ENCODE data around the gene MRPS18C. TPM values are rescaled to one million over a fixed set of nuclear protein-coding genes. Genes with fewer than 3 reads are reported as not detected.

MRPS18C gene
- 72.0 TPM for polyA plus RNA-seq (2013, experiment 1 of 2)
- 71.6 TPM for polyA plus RNA-seq (2013, experiment 2 of 2)

- Histone ChIP-seq H3K27me3 (ENCODE audit: insufficient read depth, low read length) (no peaks in the 10 kb centered on the region), H3K27ac (ENCODE audit: low read depth, low read length) (peak within 1 kb of the TSS; percentile 90), H3K36me3 (ENCODE audit: insufficient read depth, low read length) (peaks cover 55% of the 10 kb centered on the region), H3K4me3 (ENCODE audit: low read length) (peak within 1 kb of the TSS; percentile 92), H3K9me3 (ENCODE audit: insufficient read depth, low read depth, low read length) (no peaks in the 10 kb centered on the region), H3K4me1 (ENCODE audit: insufficient read depth, low read length) (peaks cover 4% of the 10 kb centered on the region; the same call in 1 of the 2 replicates), H3K9ac (ENCODE audit: low read depth, low read length) (peak within 1 kb of the TSS; percentile 94)
- WGBS: under 1% methylated on average over 58 of the region's 58 CpGs
Observed at GRCh38 chr4:83455281-83456183, at the start of gene MRPS18C, which contains the start of gene HELQ. MRPS18C (plus strand) TSS chr4:83456058; CDS start chr4:83456078, 20 bp downstream. HELQ (minus strand) TSS chr4:83455823; CDS start chr4:83455693, 130 bp downstream.

DNA sequence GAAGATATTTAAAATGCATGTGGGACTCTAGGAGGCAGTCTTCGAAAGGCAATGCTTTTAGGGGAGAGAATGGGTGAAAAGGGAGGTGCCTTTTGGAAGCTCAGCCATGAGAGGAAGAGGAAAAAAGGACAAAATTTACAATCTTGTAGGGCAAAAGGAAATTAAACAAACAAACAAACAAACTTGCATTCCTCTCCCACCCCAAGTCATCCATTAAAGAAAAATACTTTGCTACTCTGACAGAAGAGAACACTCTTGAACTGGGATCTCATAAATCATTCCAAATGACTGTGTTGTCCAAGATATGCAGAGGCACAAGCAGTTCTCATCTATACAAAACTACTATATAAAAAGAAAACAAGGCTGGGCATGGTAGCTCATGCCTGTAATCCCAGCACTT is 47.0 kb upstream of the MRPS18C start:
- 86% methylated on average over 1 of the region's 1 CpG for WGBS
- Histone ChIP-seq H3K9ac (ENCODE audit: low read depth, low read length) (no peak overlapping the region), H3K4me3 (ENCODE audit: low read length) (no peak overlapping the region), H3K4me1 (ENCODE audit: insufficient read depth, low read length) (no peaks in the 10 kb centered on the region), H3K36me3 (ENCODE audit: insufficient read depth, low read length) (peaks cover 8% of the 10 kb centered on the region; the same call in 1 of the 2 replicates), H3K27ac (ENCODE audit: low read depth, low read length) (no peak overlapping the region), H3K27me3 (ENCODE audit: insufficient read depth, low read length) (no peaks in the 10 kb centered on the region), H3K9me3 (ENCODE audit: insufficient read depth, low read depth, low read length) (no peaks in the 10 kb centered on the region)

- Histone ChIP-seq H3K4me3 (ENCODE audit: low read length) (no peak overlapping the region), H3K27ac (ENCODE audit: low read depth, low read length) (no peak overlapping the region), H3K9ac (ENCODE audit: low read depth, low read length) (no peak overlapping the region), H3K36me3 (ENCODE audit: insufficient read depth, low read length) (peaks cover 4% of the 10 kb centered on the region; the same call in 1 of the 2 replicates), H3K4me1 (ENCODE audit: insufficient read depth, low read length) (no peaks in the 10 kb centered on the region), H3K9me3 (ENCODE audit: insufficient read depth, low read depth, low read length) (no peaks in the 10 kb centered on the region), H3K27me3 (ENCODE audit: insufficient read depth, low read length) (no peaks in the 10 kb centered on the region)
- 100% methylated on average over 2 of the region's 2 CpGs for WGBS
Observed at GRCh38 chr4:83413676-83414075, 42.2 kb upstream of the MRPS18C start.

DNA sequence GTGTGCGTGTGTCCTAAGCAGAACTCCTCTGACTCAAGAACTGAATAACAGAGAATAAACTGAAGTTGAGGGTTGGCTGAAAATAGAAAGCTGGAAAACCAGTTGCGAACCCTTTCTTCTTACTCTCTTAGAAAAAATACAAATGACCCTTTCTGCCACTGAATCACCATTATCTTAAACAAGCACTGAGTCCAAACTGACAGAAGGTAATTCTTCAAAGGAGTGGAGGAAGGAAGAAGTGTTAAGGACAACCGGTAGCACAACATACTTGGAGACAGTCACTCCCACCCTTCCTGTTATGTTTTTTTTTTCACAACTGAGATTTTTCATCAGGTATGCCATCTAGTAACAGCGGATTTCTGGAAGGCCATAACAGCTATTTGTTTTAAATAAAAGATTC is 38.3 kb upstream of the MRPS18C start:
- WGBS: 97% methylated on average over 4 of the region's 4 CpGs
- no peaks in the 10 kb centered on the region for H3K27me3 ChIP-seq (ENCODE audit: insufficient read depth, low read length)
- H3K4me3 ChIP-seq (ENCODE audit: low read length): no peak overlapping the region
- no peaks in the 10 kb centered on the region for H3K9me3 ChIP-seq (ENCODE audit: insufficient read depth, low read depth, low read length)
- H3K4me1 ChIP-seq (ENCODE audit: insufficient read depth, low read length): no peaks in the 10 kb centered on the region
- H3K9ac ChIP-seq (ENCODE audit: low read depth, low read length): no peak overlapping the region
- H3K36me3 ChIP-seq (ENCODE audit: insufficient read depth, low read length): peaks cover 4% of the 10 kb centered on the region; the same call in 1 of the 2 replicates
- H3K27ac ChIP-seq (ENCODE audit: low read depth, low read length): no peak overlapping the region

DNA sequence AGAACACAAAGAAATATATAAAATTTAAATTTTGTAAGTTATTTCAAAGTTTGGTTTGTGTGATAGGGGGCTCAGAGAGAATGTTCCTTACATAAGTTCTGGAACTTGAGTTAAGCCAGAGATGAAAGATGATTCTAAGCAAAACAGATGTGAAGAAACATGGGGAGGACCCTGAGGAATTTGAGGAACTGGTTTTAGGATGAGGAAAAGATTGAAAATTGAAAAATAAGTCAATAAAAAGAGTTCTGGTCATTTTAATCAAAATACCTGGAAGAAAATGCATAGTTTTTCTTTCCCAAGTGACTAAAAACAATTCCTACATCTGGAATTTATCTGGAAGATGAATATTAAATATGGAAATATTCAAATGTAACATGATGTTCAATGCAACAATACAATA is 37.6 kb upstream of the MRPS18C start:
- H3K27me3 ChIP-seq (ENCODE audit: insufficient read depth, low read length): no peaks in the 10 kb centered on the region
- H3K9ac ChIP-seq (ENCODE audit: low read depth, low read length): no peak overlapping the region
- H3K4me3 ChIP-seq (ENCODE audit: low read length): no peak overlapping the region
- no peaks in the 10 kb centered on the region for H3K9me3 ChIP-seq (ENCODE audit: insufficient read depth, low read depth, low read length)
- no peak overlapping the region for H3K27ac ChIP-seq (ENCODE audit: low read depth, low read length)
- peaks cover 5% of the 10 kb centered on the region; the same call in 1 of the 2 replicates for H3K36me3 ChIP-seq (ENCODE audit: insufficient read depth, low read length)
- no peaks in the 10 kb centered on the region for H3K4me1 ChIP-seq (ENCODE audit: insufficient read depth, low read length)

DNA sequence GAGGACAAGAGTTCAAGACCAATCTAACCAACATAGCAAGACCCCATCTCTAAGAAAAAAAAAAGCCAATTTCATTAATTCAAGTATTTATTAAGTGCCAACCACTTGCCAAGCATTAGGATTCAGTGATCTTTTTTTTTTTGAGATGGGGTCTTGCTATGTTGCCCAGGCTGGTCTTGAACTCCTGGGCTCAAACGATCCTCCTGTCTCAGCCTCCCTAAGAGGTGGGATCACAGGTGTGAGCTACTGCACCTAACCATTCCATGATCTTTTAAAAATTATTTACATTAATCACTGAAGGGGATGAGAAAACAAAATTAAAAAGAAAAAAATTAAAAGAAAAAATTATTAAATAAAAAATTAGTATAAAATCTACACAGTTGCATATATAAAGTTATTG is 24.7 kb upstream of the MRPS18C start:
- peaks cover under 1% of the 10 kb centered on the region; the same call in 1 of the 2 replicates for H3K36me3 ChIP-seq (ENCODE audit: insufficient read depth, low read length)
- no peak overlapping the region for H3K9ac ChIP-seq (ENCODE audit: low read depth, low read length)
- H3K9me3 ChIP-seq (ENCODE audit: insufficient read depth, low read depth, low read length): no peaks in the 10 kb centered on the region
- no peak overlapping the region for H3K27ac ChIP-seq (ENCODE audit: low read depth, low read length)
- H3K27me3 ChIP-seq (ENCODE audit: insufficient read depth, low read length): no peaks in the 10 kb centered on the region
- WGBS: 100% methylated on average over 1 of the region's 1 CpG
- H3K4me3 ChIP-seq (ENCODE audit: low read length): no peak overlapping the region
- no peaks in the 10 kb centered on the region for H3K4me1 ChIP-seq (ENCODE audit: insufficient read depth, low read length)

DNA sequence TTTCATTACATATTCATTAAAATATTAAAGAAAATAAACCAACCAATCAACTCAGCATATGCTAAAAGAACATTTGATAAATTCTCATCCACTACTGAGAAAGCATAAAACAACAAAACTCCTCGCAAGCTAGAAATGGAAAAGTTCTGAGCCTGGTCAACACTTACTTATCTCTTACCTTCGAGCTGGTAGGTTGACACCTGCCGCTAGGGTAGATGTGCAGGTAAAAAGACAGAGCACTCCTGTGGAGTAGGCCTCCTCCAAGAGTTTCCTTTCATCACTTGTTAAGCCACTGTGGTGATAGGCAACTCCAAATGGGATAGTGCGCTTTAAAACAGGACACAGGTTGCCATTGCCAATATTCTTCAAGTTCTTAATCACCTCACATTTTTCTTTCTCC is 19.2 kb upstream of the MRPS18C start:
- Histone ChIP-seq H3K9me3 (ENCODE audit: insufficient read depth, low read depth, low read length) (no peaks in the 10 kb centered on the region), H3K27me3 (ENCODE audit: insufficient read depth, low read length) (no peaks in the 10 kb centered on the region), H3K9ac (ENCODE audit: low read depth, low read length) (no peak overlapping the region), H3K36me3 (ENCODE audit: insufficient read depth, low read length) (peaks cover 19% of the 10 kb centered on the region; the same call in 1 of the 2 replicates), H3K4me3 (ENCODE audit: low read length) (no peak overlapping the region), H3K4me1 (ENCODE audit: insufficient read depth, low read length) (no peaks in the 10 kb centered on the region), H3K27ac (ENCODE audit: low read depth, low read length) (no peak overlapping the region)
- WGBS: 97% methylated on average over 4 of the region's 4 CpGs

DNA sequence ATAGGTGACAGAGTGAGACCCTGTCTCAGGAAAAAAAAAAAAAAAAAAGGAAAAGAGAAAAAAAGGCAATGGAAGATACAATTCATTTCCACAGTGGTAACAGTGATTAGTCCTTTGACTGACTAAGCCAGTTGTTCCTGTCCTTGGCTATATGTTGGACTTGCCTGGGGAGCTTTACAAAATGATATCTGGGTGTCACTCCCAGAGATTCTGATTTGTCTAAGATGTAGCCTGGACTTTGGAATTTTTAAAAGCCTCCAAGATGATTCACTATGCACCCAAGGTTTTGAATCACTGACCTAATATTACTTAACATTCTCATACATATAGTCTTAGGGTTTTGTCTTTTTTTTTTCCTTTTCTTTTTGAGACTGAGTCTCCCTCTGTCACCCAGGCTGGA is 17.1 kb upstream of the MRPS18C start:
- no peaks in the 10 kb centered on the region for H3K4me1 ChIP-seq (ENCODE audit: insufficient read depth, low read length)

DNA sequence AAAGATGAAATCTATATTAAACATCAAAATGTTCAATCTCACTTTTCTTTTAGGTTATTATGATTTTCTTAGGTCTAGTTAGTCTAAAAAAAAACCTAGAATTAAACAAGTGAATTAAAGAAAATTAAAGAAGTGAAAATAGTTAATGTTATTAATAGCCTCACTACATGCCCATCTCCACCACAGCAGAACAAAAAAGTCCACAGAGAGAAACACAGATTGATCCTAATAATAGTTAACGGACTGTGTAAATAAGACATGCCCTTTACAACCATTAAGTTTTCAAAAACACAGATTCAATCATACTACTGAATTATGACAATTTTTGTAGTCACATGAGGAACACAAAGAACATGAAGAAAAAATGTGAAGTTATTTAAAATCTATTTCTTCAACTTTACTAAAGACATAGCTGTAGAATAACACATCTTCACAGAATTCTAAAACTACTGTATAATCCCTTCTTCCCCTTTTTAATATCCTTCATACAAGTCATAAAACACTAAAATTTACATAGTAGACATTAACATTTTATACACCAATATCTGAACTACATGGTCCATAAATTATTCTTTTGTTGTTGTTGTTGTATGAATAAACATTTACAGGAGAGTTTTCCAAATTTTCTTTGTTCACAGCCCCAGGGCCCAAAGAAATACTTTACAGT is 15.6 kb upstream of the MRPS18C start:
- Histone ChIP-seq H3K4me3 (ENCODE audit: low read length) (no peak overlapping the region), H3K9me3 (ENCODE audit: insufficient read depth, low read depth, low read length) (no peaks in the 10 kb centered on the region), H3K9ac (ENCODE audit: low read depth, low read length) (no peak overlapping the region), H3K36me3 (ENCODE audit: insufficient read depth, low read length) (peaks cover 27% of the 10 kb centered on the region; the same call in 1 of the 2 replicates), H3K27me3 (ENCODE audit: insufficient read depth, low read length) (no peaks in the 10 kb centered on the region), H3K4me1 (ENCODE audit: insufficient read depth, low read length) (no peaks in the 10 kb centered on the region), H3K27ac (ENCODE audit: low read depth, low read length) (no peak overlapping the region)
- WGBS: 95% methylated on average over 1 of the region's 1 CpG

More for the DNA sequence above, 17.1 kb upstream of the MRPS18C start:
- Histone ChIP-seq H3K9ac (ENCODE audit: low read depth, low read length) (no peak overlapping the region), H3K27me3 (ENCODE audit: insufficient read depth, low read length) (no peaks in the 10 kb centered on the region), H3K9me3 (ENCODE audit: insufficient read depth, low read depth, low read length) (no peaks in the 10 kb centered on the region), H3K27ac (ENCODE audit: low read depth, low read length) (no peak overlapping the region), H3K36me3 (ENCODE audit: insufficient read depth, low read length) (peaks cover 27% of the 10 kb centered on the region; the same call in 1 of the 2 replicates), H3K4me3 (ENCODE audit: low read length) (no peak overlapping the region)

DNA sequence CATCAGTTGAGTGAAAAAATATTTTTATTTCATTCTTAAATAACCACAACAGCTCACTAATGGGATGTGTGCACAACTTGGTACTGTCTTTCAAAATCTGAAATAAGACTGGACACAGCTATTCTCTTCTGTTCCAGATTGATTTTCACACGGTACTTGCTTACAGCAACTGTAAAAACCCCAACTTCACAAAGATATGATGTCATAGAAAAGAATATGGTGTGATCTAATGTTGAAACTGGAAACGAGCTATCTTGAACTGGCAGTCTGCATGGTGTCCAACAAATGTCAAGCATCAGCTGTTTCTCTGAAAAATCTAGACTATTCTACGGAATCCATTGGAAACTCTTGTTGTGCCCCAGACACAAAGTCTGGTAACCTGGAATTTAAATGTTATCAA is 15.0 kb upstream of the MRPS18C start:
- Histone ChIP-seq H3K27ac (ENCODE audit: low read depth, low read length) (no peak overlapping the region), H3K9ac (ENCODE audit: low read depth, low read length) (no peak overlapping the region), H3K27me3 (ENCODE audit: insufficient read depth, low read length) (no peaks in the 10 kb centered on the region), H3K4me1 (ENCODE audit: insufficient read depth, low read length) (no peaks in the 10 kb centered on the region), H3K36me3 (ENCODE audit: insufficient read depth, low read length) (peaks cover 27% of the 10 kb centered on the region; the same call in 1 of the 2 replicates), H3K9me3 (ENCODE audit: insufficient read depth, low read depth, low read length) (no peaks in the 10 kb centered on the region), H3K4me3 (ENCODE audit: low read length) (no peak overlapping the region)
- WGBS: 96% methylated on average over 3 of the region's 3 CpGs

GRCh38 chr4:83449009-83449408 is 6.8 kb upstream of the MRPS18C start:
- no peaks in the 10 kb centered on the region for H3K9me3 ChIP-seq (ENCODE audit: insufficient read depth, low read depth, low read length)
- WGBS: 71% methylated on average over 1 of the region's 2 CpGs
- no peaks in the 10 kb centered on the region for H3K27me3 ChIP-seq (ENCODE audit: insufficient read depth, low read length)
- H3K4me3 ChIP-seq (ENCODE audit: low read length): no peak overlapping the region
- no peaks in the 10 kb centered on the region for H3K4me1 ChIP-seq (ENCODE audit: insufficient read depth, low read length)
- no peak overlapping the region for H3K27ac ChIP-seq (ENCODE audit: low read depth, low read length)
- no peak overlapping the region for H3K9ac ChIP-seq (ENCODE audit: low read depth, low read length)
- H3K36me3 ChIP-seq (ENCODE audit: insufficient read depth, low read length): peaks cover 23% of the 10 kb centered on the region
